ENCODE data around the gene TRIML2.

- TF ChIP-seq POLR2A (IDR thresholded peaks at IDR 0.05) = no peak
- TF ChIP-seq CTCF (IDR thresholded peaks at IDR 0.05) = no peak
Measured at GRCh38 chr4:188043154-188043553, 66.2 kb downstream of the TRIML2 start.

All from vagina (tissue), 2 donors.